Nephron progenitor cell (in vitro differentiated cells): ENCODE results near the gene XRN2.

ENCODE experiments used
- DNase-seq: peaks from one replicate; pipeline ENCODE4 v3.0.0; 2021
- H3K27ac Mint-ChIP-seq: 2 replicates; pipeline ENCODE4 v1.8.0; 2021; ENCODE audit warnings: mild to moderate bottlenecking, moderate library complexity, mixed read lengths
- H3K27me3 Mint-ChIP-seq: 2 replicates; pipeline ENCODE4 v1.8.0; 2021; ENCODE audit warnings: mild to moderate bottlenecking, low read depth, mixed read lengths; ENCODE audit not compliant: poor library complexity
- H3K36me3 Mint-ChIP-seq: 2 replicates; pipeline ENCODE4 v1.8.0; 2021; ENCODE audit warnings: low read depth, mixed read lengths
- H3K4me1 Mint-ChIP-seq: 2 replicates; pipeline ENCODE4 v1.8.0; 2021; ENCODE audit warnings: mixed read lengths
- H3K4me3 Mint-ChIP-seq: 2 replicates; pipeline ENCODE4 v1.8.0; 2021; ENCODE audit warnings: mild to moderate bottlenecking, moderate library complexity, mixed read lengths
- H3K9me3 Mint-ChIP-seq: 2 replicates; pipeline ENCODE4 v1.8.0; 2021; ENCODE audit warnings: mild to moderate bottlenecking, moderate library complexity, mixed read lengths
- TF ChIP-seq, protein P1 (sequence below): fragments of 200-600 bp; sonication (generic); IDR thresholded peaks from 2 replicates; pipeline ENCODE4 v1.5.0; 2021; ENCODE audit warnings: antibody characterized with exemption

XRN2 gene, protein sequence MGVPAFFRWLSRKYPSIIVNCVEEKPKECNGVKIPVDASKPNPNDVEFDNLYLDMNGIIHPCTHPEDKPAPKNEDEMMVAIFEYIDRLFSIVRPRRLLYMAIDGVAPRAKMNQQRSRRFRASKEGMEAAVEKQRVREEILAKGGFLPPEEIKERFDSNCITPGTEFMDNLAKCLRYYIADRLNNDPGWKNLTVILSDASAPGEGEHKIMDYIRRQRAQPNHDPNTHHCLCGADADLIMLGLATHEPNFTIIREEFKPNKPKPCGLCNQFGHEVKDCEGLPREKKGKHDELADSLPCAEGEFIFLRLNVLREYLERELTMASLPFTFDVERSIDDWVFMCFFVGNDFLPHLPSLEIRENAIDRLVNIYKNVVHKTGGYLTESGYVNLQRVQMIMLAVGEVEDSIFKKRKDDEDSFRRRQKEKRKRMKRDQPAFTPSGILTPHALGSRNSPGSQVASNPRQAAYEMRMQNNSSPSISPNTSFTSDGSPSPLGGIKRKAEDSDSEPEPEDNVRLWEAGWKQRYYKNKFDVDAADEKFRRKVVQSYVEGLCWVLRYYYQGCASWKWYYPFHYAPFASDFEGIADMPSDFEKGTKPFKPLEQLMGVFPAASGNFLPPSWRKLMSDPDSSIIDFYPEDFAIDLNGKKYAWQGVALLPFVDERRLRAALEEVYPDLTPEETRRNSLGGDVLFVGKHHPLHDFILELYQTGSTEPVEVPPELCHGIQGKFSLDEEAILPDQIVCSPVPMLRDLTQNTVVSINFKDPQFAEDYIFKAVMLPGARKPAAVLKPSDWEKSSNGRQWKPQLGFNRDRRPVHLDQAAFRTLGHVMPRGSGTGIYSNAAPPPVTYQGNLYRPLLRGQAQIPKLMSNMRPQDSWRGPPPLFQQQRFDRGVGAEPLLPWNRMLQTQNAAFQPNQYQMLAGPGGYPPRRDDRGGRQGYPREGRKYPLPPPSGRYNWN

DNA sequence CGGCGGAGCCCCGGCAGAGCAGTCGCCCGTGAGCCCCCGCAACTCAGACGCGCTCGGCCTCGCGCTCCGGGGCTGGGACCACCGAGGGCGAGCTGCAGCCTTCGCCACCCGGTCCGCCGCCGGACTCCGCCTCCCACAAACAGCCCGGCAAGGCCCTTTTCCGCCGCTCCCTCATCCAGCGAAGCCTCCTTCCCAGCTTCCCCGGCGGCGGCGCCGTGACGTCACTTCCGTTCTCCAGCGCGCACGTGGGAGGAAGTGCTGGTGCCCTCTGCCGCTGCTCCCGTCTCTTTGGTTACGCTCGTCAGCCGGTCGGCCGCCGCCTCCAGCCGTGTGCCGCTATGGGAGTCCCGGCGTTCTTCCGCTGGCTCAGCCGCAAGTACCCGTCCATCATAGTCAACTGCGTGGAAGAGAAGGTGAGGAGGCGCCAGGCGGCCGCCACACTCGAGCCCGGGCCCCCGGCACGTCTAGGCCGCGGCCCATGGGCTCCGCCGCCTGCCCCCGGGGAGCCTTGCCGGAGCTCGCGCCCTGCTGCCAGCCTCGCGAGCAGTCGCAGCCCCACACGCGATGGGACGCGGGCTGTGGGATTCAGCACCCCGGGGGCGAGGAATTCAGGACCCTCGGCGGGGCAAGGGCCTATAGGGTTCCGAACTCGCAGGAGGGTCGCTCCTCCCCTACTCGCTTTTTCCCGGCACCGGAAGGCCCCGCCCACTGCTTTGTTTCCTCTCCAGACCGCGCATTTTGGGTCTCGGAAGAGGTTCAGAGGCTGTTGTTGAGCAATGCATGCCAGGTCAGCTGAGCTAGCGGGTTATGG is at the start of gene XRN2:
Gene XRN2, plus strand, starts transcription at position 271 of the 811 bp plus-strand sequence. Its CDS starts 68 bp downstream, at position 339.
- peak within 1 kb of the TSS; percentile 100 for H3K27ac Mint-ChIP-seq
- peaks cover 12% of the 10 kb centered on the region for H3K36me3 Mint-ChIP-seq
- TF ChIP-seq, protein P1, sequence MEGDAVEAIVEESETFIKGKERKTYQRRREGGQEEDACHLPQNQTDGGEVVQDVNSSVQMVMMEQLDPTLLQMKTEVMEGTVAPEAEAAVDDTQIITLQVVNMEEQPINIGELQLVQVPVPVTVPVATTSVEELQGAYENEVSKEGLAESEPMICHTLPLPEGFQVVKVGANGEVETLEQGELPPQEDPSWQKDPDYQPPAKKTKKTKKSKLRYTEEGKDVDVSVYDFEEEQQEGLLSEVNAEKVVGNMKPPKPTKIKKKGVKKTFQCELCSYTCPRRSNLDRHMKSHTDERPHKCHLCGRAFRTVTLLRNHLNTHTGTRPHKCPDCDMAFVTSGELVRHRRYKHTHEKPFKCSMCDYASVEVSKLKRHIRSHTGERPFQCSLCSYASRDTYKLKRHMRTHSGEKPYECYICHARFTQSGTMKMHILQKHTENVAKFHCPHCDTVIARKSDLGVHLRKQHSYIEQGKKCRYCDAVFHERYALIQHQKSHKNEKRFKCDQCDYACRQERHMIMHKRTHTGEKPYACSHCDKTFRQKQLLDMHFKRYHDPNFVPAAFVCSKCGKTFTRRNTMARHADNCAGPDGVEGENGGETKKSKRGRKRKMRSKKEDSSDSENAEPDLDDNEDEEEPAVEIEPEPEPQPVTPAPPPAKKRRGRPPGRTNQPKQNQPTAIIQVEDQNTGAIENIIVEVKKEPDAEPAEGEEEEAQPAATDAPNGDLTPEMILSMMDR, result no peak
- peaks cover 14% of the 10 kb centered on the region for H3K27me3 Mint-ChIP-seq
- peak; percentile 97 for DNase-seq
- peaks cover 28% of the 10 kb centered on the region for H3K4me1 Mint-ChIP-seq
- peaks cover 3% of the 10 kb centered on the region for H3K9me3 Mint-ChIP-seq
- peak within 1 kb of the TSS; percentile 96 for H3K4me3 Mint-ChIP-seq

DNA sequence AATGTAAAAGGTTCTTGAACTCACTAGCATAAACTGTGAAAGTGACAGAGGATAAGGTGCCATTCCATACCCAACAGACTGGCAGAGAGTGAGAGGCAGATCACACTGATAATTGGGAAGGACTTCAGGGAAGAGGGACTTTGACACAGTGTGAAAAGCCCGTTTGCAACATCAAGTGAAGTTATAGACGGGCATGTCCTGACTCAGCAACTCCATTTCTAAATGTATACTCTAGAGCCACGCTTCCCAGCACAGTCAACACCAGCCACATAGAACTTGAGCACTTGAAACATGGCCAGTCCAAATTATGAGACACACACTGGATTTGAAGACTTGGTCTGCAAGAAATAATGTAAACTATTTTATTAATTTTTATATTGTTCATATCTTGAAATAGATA is 45.9 kb upstream of the XRN2 start:
- Mint-ChIP-seq H3K36me3 (no peaks in the 10 kb centered on the region), H3K27me3 (peaks cover 10% of the 10 kb centered on the region), H3K4me1 (no peaks in the 10 kb centered on the region), H3K4me3 (no peak overlapping the region), H3K9me3 (no peaks in the 10 kb centered on the region), H3K27ac (no peak overlapping the region)
- DNase-seq, result no peak
- TF ChIP-seq, protein P1, result no peak

DNA sequence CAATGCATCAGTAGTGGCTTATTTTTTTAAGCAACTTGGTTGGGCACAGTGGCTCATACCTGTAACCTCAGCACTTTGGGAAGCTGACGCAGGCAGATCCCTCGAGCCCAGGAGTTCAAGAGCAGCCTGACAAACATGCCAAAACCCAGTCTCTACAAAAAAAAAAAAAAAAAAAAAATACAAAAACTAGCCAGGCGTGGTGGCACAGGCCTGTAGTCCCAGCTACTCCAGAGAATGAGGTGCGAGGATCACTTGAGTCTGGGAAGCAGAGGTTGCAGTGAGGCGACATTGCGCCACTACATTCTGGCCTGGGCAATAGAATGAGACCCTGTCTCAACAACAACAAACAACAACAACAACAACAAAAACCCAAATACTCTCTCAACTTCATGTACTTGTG is 44.7 kb upstream of the XRN2 start:
- Mint-ChIP-seq H3K27ac (no peak overlapping the region), H3K4me1 (no peaks in the 10 kb centered on the region), H3K9me3 (no peaks in the 10 kb centered on the region), H3K36me3 (no peaks in the 10 kb centered on the region), H3K4me3 (no peak overlapping the region), H3K27me3 (peaks cover 14% of the 10 kb centered on the region)
- TF ChIP-seq, protein P1, result no peak
- no peak for DNase-seq

DNA sequence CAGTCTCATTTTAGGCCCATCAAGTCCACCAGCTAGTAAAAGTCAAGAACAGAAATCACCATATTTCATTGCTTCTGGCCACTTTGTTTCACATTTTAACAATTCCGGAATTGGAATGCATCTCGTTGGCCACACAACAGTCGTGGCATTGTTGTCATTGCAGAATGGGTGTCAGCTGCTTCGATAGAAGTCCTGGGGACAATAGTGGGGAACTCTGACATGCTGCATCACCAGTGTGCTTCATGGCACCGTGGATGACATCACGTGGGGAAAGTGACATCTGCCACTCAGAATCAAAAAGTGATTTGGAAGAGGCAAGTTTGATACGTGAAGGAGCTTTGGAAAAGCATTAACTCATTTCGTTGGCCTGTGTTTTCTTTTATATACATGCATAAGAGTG is 43.8 kb upstream of the XRN2 start:
- TF ChIP-seq, protein P1, result no peak
- H3K9me3 Mint-ChIP-seq, result no peaks in the 10 kb centered on the region
- H3K4me1 Mint-ChIP-seq, result no peaks in the 10 kb centered on the region
- no peak overlapping the region for H3K4me3 Mint-ChIP-seq
- no peak for DNase-seq
- no peak overlapping the region for H3K27ac Mint-ChIP-seq
- H3K36me3 Mint-ChIP-seq, result no peaks in the 10 kb centered on the region
- peaks cover 18% of the 10 kb centered on the region for H3K27me3 Mint-ChIP-seq

DNA sequence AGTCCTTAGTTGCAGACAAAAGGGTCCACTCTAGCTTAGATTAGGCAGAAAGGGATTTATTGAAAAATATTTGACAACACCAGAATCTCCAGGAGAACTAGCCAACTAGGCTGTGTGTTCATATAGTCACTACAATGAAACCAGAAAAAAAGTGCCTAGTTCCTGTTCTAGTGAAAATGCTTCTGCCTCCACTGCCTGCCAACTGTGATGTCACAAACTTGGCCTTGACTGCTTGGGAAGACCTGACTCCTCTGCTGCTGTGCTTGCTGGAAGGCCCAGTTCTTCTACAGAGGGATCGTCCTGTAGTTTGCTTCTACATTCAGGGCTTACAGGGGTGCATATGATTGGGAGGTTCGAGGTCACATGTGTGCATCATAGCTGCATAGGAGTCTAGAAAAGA is 40.3 kb upstream of the XRN2 start:
- TF ChIP-seq, protein P1, result no peak
- H3K9me3 Mint-ChIP-seq, result peaks cover 13% of the 10 kb centered on the region
- no peaks in the 10 kb centered on the region for H3K36me3 Mint-ChIP-seq
- no peak overlapping the region for H3K4me3 Mint-ChIP-seq
- no peak overlapping the region for H3K27ac Mint-ChIP-seq
- H3K4me1 Mint-ChIP-seq, result no peaks in the 10 kb centered on the region
- H3K27me3 Mint-ChIP-seq, result peaks cover 28% of the 10 kb centered on the region
- DNase-seq, result no peak
